HPDE6-E6E7 (cell line): ENCODE results near the gene CDHR3.

Experiments used
- DNase-seq: peaks from one replicate; pipeline ENCODE4 v3.0.0; 2011; ENCODE audit warnings: missing footprints; ENCODE audit errors: extremely low spot score

The CDHR3 gene

GRCh38 chr7:106029451-106029850 lies 66.4 kb downstream of the CDHR3 start:
- no peak for DNase-seq

- DNase-seq = no peak
Measured at GRCh38 chr7:106029941-106030340, 66.9 kb downstream of the CDHR3 start.

- DNase-seq = no peak
Measured at GRCh38 chr7:106031300-106032035, 68.4 kb downstream of the CDHR3 start.

- no peak for DNase-seq
Measured at GRCh38 chr7:106032295-106032694, 69.2 kb downstream of the CDHR3 start.

- no peak for DNase-seq
Measured at GRCh38 chr7:106033735-106034134, 70.7 kb downstream of the CDHR3 start.

- no peak for DNase-seq
Measured at GRCh38 chr7:106034383-106034782, 71.3 kb downstream of the CDHR3 start.

GRCh38 chr7:106035568-106035967 lies 72.5 kb downstream of the CDHR3 start:
- DNase-seq = no peak

- DNase-seq = no peak
Measured at GRCh38 chr7:106036004-106036403, 72.9 kb downstream of the CDHR3 start.

GRCh38 chr7:106037489-106038176 lies 74.6 kb downstream of the CDHR3 start:
- DNase-seq = no peak

- DNase-seq = no peak
Measured at GRCh38 chr7:106038289-106038688, 75.2 kb downstream of the CDHR3 start.

GRCh38 chr7:106038916-106039315 lies 75.9 kb downstream of the CDHR3 start:
- no peak for DNase-seq

- no peak for DNase-seq
Measured at GRCh38 chr7:106039486-106040060, 76.5 kb downstream of the CDHR3 start.

- no peak for DNase-seq
Measured at GRCh38 chr7:106041140-106041717, 78.2 kb downstream of the CDHR3 start.

GRCh38 chr7:106042196-106042611 lies 79.1 kb downstream of the CDHR3 start:
- DNase-seq = no peak

- DNase-seq = no peak
Measured at GRCh38 chr7:106045139-106045538, 82.1 kb downstream of the CDHR3 start.

GRCh38 chr7:106045586-106045985 lies 82.5 kb downstream of the CDHR3 start:
- DNase-seq = no peak

GRCh38 chr7:106047184-106047583 lies 84.1 kb downstream of the CDHR3 start:
- DNase-seq = no peak

GRCh38 chr7:106047818-106048705 lies 85.0 kb downstream of the CDHR3 start:
- DNase-seq = peak; percentile 43

GRCh38 chr7:106048706-106049020 lies 85.6 kb downstream of the CDHR3 start:
- no peak for DNase-seq

- no peak for DNase-seq
Measured at GRCh38 chr7:106049139-106049752, 86.2 kb downstream of the CDHR3 start.

- DNase-seq = peak; percentile 67
Measured at GRCh38 chr7:106050002-106050745, 87.1 kb downstream of the CDHR3 start.
